Memory B cell (primary cell): ENCODE measurements around the gene AKAP6.

Experiments used
- ATAC-seq: fragments of 150-1000 bp; cut with Tn5 transposase; 2 replicates; pipeline ENCODE4 v1.10.0; 2021; ENCODE audit warnings: low read depth, mild to moderate bottlenecking, moderate library complexity
- DNase-seq, 2 donors: peaks; one replicate each; pipeline ENCODE4 v3.0.0; 2022; ENCODE audit warnings: low spot score in 2 of 2
- H3K27ac Mint-ChIP-seq: one replicate; pipeline ENCODE4 v1.8.0; 2022; ENCODE audit warnings: mild to moderate bottlenecking, moderate library complexity, mixed read lengths
- H3K27me3 Mint-ChIP-seq: one replicate; pipeline ENCODE4 v1.8.0; 2022; ENCODE audit warnings: mixed read lengths
- H3K36me3 Mint-ChIP-seq: one replicate; pipeline ENCODE4 v1.8.0; 2022; ENCODE audit warnings: mild to moderate bottlenecking, mixed read lengths
- H3K4me1 Mint-ChIP-seq: one replicate; pipeline ENCODE4 v1.8.0; 2022; ENCODE audit warnings: mixed read lengths
- H3K4me3 Mint-ChIP-seq: one replicate; pipeline ENCODE4 v1.8.0; 2022; ENCODE audit warnings: mild to moderate bottlenecking, moderate library complexity, mixed read lengths
- H3K9me3 Mint-ChIP-seq: one replicate; pipeline ENCODE4 v1.8.0; 2022; ENCODE audit warnings: mixed read lengths

AKAP6 gene

DNA sequence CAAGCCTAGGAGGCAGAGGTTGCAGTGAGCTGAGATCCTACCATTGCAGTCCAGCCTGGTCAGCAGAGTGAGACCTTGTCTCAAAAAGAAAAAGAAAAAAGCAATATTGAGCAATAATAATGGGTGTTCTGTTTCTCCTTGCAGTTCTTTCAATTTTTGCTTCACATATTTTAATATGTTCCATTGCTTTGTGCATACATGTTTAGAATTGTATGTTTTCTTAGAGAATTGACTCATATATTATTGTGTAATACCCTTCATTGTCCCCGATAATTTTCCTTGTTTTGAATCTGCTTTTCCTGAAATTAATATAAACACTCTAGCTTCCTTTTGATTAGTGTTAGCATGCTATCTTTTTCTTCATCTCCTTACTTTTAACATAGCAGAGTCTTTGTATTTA is 471.2 kb downstream of the AKAP6 start:
- Mint-ChIP-seq H3K27me3 (no peaks in the 10 kb centered on the region), H3K4me3 (no peak overlapping the region), H3K9me3 (peaks cover 26% of the 10 kb centered on the region), H3K4me1 (no peaks in the 10 kb centered on the region), H3K27ac (no peak overlapping the region), H3K36me3 (peaks cover 2% of the 10 kb centered on the region)
- ATAC-seq (no peak), DNase-seq (no peak)

DNA sequence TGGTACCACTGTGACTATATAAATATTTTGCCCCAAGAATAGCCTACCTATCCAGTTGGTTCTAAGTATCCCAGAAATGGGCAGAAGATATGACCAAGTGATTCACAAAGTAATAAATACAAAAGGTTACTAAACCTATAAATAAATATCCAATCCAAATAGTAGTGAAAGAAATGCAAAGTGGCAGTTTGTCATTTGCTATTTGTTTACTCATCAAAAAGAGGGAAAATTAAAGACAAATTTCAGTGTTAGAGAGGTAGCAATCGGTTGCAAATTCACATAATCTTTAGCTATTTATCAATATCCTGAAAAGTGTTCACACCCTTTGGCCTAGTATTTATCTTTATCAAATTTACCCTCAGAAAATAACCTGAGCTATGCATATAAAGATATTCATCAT is 473.2 kb downstream of the AKAP6 start:
- no peak for ATAC-seq
- no peak overlapping the region for H3K27ac Mint-ChIP-seq
- H3K36me3 Mint-ChIP-seq: peaks cover 2% of the 10 kb centered on the region
- no peak overlapping the region for H3K4me3 Mint-ChIP-seq
- no peaks in the 10 kb centered on the region for H3K27me3 Mint-ChIP-seq
- H3K4me1 Mint-ChIP-seq: no peaks in the 10 kb centered on the region
- H3K9me3 Mint-ChIP-seq: peaks cover 26% of the 10 kb centered on the region
- DNase-seq: no peak

DNA sequence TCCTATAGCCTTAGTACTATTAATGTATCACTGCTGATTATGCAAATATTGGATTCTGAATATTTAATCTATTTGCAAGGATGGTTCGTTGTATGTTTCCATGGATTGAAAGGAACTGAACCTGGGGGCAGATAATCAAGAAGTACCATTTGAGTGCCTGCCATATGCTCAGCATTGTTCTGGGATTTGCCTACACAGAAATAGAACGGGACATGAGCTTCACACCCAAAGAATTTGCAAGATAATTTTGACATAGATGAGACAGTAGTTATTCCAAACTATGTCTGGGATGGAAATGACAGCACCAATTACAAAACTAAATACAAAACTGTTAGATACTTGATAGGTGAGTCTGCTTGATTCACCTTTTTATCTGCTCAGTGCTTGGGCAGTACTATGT is 476.9 kb downstream of the AKAP6 start:
- ATAC-seq (no peak), DNase-seq (no peak)
- Mint-ChIP-seq H3K4me3 (no peak overlapping the region), H3K4me1 (no peaks in the 10 kb centered on the region), H3K9me3 (peaks cover 16% of the 10 kb centered on the region), H3K36me3 (peaks cover 2% of the 10 kb centered on the region), H3K27ac (no peak overlapping the region), H3K27me3 (no peaks in the 10 kb centered on the region)

DNA sequence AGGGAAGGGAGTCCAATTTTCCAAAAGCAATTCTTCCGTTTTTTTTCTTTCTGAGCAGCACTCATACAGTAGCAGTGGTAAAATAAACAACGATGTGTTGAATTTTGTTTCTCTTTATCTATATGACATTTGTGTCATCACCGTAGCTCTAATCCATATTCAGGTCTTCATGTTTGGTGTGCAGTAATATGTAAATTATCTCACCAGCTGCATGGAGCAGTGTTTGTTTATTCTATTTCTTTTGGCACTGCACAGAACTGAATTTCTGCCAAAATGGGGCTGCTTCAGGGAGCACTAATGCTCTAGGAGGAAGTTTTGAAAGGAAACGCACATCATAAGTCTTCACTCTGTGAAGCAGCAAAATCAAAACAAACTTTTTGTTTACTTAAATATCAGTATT is 479.5 kb downstream of the AKAP6 start:
- DNase-seq (no peak), ATAC-seq (no peak)
- Mint-ChIP-seq H3K9me3 (peaks cover 9% of the 10 kb centered on the region), H3K27me3 (no peaks in the 10 kb centered on the region), H3K4me3 (no peak overlapping the region), H3K4me1 (no peaks in the 10 kb centered on the region), H3K27ac (no peak overlapping the region), H3K36me3 (no peaks in the 10 kb centered on the region)

DNA sequence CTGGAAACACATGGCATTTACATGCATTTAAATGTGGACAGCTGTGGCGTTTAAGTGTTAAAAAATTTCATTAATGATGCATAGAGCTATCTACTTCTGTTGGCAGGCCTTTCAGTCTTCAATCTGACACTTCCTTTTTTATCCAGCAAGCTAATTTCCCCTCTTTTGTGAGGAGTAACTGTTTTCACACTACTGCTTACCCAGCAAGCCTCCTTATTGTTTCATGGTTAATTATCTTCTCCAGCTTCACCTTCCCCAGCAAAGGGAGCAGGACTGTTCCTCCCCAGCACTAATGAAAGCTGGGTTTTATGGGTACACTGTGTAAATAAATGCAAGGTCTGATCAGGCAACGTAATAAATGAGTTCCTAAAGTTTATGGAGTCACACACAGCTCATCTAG is 480.2 kb downstream of the AKAP6 start:
- ATAC-seq (no peak), DNase-seq (no peak)
- Mint-ChIP-seq H3K27me3 (no peaks in the 10 kb centered on the region), H3K36me3 (no peaks in the 10 kb centered on the region), H3K4me1 (no peaks in the 10 kb centered on the region), H3K4me3 (no peak overlapping the region), H3K27ac (no peak overlapping the region), H3K9me3 (peaks cover 3% of the 10 kb centered on the region)

DNA sequence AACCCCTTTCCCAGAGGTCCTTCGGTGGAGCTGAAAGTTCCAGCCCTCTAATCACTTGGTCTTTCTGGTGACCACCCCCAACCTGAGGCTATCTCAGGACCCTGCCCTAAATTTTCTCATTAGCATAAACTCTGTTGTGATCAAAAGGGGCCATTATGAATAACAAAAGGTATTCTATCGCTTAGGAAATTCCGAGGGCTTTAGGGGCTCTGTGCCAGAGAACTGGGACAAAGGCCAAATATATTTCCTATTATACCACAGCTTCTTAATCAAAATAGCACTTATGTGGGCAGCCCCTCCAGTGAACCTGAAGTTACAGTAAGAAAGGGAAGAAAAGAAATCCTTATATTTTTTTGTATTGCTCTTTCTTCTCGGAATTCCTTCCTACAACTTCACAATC is 484.3 kb downstream of the AKAP6 start:
- Mint-ChIP-seq H3K4me1 (no peaks in the 10 kb centered on the region), H3K4me3 (no peak overlapping the region), H3K9me3 (no peaks in the 10 kb centered on the region), H3K27me3 (no peaks in the 10 kb centered on the region), H3K36me3 (no peaks in the 10 kb centered on the region), H3K27ac (no peak overlapping the region)
- ATAC-seq (no peak), DNase-seq (no peak)

DNA sequence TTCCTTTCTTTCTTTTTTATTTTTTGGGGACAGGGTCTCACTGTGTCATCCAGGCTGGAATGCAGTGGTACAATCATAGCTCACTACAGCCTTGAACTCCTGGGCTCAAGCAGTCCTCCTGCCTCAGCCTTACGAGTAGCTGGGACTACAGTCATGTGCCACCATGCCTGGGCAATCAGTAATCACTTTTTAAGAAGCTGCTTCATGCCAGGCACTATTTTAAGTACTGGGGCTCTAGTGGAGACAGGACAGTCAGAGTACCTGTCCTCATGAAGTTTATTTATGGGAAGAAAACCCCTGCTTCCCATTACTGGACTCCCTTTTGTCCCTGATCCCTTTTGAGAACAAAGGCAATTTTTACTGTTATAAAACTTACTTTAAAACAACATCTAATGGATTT is 485.6 kb downstream of the AKAP6 start:
- no peaks in the 10 kb centered on the region for H3K27me3 Mint-ChIP-seq
- H3K27ac Mint-ChIP-seq: no peak overlapping the region
- no peaks in the 10 kb centered on the region for H3K36me3 Mint-ChIP-seq
- H3K4me1 Mint-ChIP-seq: no peaks in the 10 kb centered on the region
- ATAC-seq (no peak), DNase-seq (no peak)
- H3K9me3 Mint-ChIP-seq: no peaks in the 10 kb centered on the region
- no peak overlapping the region for H3K4me3 Mint-ChIP-seq

DNA sequence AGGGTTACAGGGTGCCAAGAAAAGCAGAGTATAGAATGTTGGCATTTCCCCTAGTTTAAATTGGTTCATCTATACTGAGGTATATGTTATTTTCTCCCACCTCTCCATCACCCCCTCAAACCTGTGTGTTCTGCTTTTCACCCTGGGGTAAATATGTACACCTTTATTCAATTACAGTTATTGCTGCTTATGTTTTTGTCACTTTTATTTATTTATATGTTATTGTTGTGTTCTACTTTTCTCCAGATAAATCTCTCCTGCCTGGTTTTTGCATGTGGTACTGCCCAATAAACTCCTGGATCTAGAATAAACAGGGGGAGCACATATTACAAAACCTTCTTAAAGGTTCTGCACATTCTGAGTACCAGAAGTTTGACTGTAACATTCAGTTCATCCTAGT is 487.5 kb downstream of the AKAP6 start:
- H3K4me1 Mint-ChIP-seq: no peaks in the 10 kb centered on the region
- H3K4me3 Mint-ChIP-seq: no peak overlapping the region
- ATAC-seq (no peak), DNase-seq (no peak)
- H3K27ac Mint-ChIP-seq: no peak overlapping the region
- no peaks in the 10 kb centered on the region for H3K9me3 Mint-ChIP-seq
- H3K36me3 Mint-ChIP-seq: peaks cover under 1% of the 10 kb centered on the region
- no peaks in the 10 kb centered on the region for H3K27me3 Mint-ChIP-seq

DNA sequence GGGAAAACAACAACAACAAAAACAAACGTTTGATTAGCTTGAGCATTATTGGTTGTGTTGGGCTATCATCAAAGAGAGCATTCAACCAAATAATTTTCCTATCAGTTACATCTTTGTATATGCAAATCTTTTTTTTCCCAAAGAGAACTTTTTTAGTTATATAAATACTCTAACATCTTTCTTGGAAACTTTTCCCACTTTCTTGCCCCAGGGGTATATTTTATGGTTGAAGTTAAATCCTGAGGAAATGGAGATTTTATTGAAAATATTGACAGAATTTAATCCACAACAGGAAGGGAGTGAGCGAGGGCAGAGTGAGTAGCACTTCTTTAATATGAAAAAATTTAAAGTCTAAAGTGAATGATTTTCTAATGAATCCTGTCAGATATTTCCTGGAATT is 488.7 kb downstream of the AKAP6 start:
- Mint-ChIP-seq H3K27ac (no peak overlapping the region), H3K4me3 (no peak overlapping the region), H3K9me3 (no peaks in the 10 kb centered on the region), H3K36me3 (peaks cover 5% of the 10 kb centered on the region), H3K4me1 (no peaks in the 10 kb centered on the region), H3K27me3 (no peaks in the 10 kb centered on the region)
- ATAC-seq (no peak), DNase-seq (no peak)

DNA sequence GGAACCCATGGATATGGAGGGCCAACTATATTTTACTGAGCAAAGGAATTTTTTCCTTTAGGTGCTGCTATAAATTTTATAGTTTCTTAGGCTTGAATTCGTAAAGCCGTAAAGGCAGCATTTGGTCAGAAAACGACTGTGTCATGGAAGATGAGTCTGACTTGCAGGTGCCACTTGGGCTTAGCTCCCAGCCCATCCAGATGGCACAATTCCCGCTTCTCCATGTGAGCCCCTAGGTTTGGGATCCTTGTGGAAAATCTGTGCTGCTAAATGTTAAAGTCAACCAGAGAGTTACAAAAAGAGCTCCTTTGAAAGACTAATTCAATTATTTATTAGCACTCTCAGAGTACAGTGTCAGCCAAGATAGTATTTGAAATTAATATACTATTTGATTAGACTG is 489.5 kb downstream of the AKAP6 start:
- Mint-ChIP-seq H3K4me1 (no peaks in the 10 kb centered on the region), H3K9me3 (no peaks in the 10 kb centered on the region), H3K4me3 (no peak overlapping the region), H3K36me3 (peaks cover 5% of the 10 kb centered on the region), H3K27ac (no peak overlapping the region), H3K27me3 (no peaks in the 10 kb centered on the region)
- ATAC-seq (no peak), DNase-seq (no peak)

DNA sequence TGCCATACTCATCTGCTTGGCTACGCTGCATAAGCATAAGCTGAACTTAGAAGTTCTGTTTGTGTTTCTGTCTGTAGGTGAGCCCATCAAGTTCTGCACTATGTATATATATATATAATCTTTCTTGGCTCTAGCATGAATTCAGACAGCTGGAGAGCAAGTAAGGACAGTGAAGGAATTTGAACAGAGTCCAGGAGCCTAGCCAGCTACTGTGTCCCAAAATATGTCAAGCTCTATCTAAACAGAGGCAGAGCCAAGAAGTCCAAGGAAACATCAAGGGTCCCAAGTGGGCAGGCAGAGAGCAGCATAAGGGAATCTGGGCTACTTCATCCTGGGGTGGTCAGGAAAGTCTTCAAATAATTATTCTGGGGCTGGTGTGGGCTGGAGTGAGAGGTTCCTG is 491.1 kb downstream of the AKAP6 start:
- Mint-ChIP-seq H3K27me3 (no peaks in the 10 kb centered on the region), H3K27ac (no peak overlapping the region), H3K9me3 (no peaks in the 10 kb centered on the region), H3K4me3 (no peak overlapping the region), H3K36me3 (peaks cover 5% of the 10 kb centered on the region), H3K4me1 (no peaks in the 10 kb centered on the region)
- DNase-seq: no peak
- ATAC-seq: no peak

DNA sequence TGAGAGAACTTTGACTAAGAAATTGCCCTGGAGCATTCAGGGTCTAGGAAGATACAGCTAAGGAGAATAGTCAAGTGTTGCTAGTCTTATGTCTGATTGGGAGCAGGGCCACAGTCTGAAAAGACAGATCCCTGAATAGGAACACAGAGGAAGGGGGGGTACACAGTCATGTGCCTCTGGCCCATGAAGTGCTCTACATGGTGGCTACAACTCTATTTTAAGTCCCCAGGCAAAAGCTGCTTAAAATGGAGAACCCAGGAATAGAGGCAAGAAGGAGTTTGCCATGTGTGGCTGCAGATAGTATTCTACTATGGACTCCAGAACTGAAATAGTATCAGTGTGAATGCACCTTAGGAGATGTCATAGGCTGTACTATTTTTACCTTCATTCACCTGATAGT is 491.6 kb downstream of the AKAP6 start:
- H3K4me3 Mint-ChIP-seq: no peak overlapping the region
- ATAC-seq (no peak), DNase-seq (no peak)
- H3K27me3 Mint-ChIP-seq: no peaks in the 10 kb centered on the region
- H3K9me3 Mint-ChIP-seq: no peaks in the 10 kb centered on the region
- H3K27ac Mint-ChIP-seq: no peak overlapping the region
- H3K4me1 Mint-ChIP-seq: no peaks in the 10 kb centered on the region
- peaks cover 5% of the 10 kb centered on the region for H3K36me3 Mint-ChIP-seq

DNA sequence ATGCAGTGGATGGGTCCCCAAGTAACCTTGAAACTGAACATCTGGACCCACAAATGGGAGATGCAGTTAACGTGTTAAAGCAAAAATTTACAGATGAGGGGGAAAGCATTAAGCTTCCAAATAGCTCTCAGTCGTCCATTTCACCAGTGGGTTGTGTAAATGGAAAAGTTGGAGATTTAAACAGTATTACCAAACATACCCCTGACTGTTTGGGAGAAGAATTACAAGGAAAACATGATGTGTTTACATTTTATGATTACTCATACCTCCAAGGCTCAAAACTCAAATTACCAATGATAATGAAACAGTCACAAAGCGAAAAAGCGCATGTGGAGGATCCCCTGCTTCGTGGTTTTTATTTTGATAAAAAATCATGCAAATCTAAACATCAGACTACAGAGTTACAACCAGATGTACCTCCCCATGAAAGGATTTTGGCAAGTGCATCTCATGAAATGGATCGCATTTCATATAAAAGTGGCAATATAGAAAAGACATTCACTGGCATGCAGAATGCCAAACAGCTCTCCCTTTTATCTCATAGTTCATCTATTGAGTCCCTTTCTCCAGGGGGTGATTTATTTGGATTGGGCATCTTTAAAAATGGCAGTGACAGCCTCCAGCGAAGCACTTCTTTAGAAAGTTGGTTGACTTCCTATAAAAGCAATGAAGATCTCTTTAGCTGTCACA is 493.0 kb downstream of the AKAP6 start:
- no peak overlapping the region for H3K4me3 Mint-ChIP-seq
- no peaks in the 10 kb centered on the region for H3K4me1 Mint-ChIP-seq
- no peaks in the 10 kb centered on the region for H3K9me3 Mint-ChIP-seq
- no peaks in the 10 kb centered on the region for H3K27me3 Mint-ChIP-seq
- H3K36me3 Mint-ChIP-seq: peaks cover 5% of the 10 kb centered on the region
- no peak overlapping the region for H3K27ac Mint-ChIP-seq
- DNase-seq (no peak), ATAC-seq (no peak)

DNA sequence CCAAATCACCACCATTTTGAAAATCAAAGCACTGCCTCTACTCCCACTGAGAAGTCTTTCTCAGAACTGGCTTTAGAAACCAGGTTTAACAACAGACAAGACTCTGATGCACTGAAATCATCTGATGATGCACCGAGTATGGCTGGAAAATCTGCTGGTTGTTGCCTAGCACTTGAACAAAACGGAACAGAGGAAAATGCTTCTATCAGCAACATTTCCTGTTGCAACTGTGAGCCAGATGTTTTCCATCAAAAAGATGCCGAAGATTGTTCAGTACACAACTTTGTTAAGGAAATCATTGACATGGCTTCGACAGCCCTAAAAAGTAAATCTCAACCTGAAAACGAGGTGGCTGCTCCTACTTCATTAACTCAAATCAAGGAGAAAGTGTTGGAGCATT is 494.6 kb downstream of the AKAP6 start:
- no peaks in the 10 kb centered on the region for H3K9me3 Mint-ChIP-seq
- DNase-seq (no peak), ATAC-seq (no peak)
- no peaks in the 10 kb centered on the region for H3K4me1 Mint-ChIP-seq
- no peaks in the 10 kb centered on the region for H3K27me3 Mint-ChIP-seq
- H3K36me3 Mint-ChIP-seq: peaks cover 5% of the 10 kb centered on the region
- no peak overlapping the region for H3K4me3 Mint-ChIP-seq
- no peak overlapping the region for H3K27ac Mint-ChIP-seq

DNA sequence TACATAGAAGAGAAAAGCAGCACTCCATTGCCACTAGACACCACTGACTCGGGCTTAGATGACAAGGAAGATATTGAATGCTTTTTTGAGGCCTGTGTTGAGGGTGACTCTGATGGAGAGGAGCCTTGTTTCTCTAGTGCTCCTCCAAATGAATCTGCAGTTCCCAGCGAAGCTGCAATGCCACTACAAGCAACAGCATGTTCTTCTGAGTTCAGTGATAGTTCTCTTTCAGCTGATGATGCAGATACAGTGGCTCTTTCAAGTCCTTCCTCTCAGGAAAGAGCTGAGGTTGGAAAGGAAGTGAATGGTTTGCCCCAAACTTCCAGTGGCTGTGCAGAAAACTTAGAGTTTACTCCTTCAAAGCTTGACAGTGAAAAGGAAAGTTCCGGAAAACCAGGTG is 495.1 kb downstream of the AKAP6 start:
- Mint-ChIP-seq H3K36me3 (peaks cover 5% of the 10 kb centered on the region), H3K27ac (no peak overlapping the region), H3K4me1 (no peaks in the 10 kb centered on the region), H3K27me3 (no peaks in the 10 kb centered on the region), H3K9me3 (no peaks in the 10 kb centered on the region), H3K4me3 (no peak overlapping the region)
- ATAC-seq (no peak), DNase-seq (no peak)
